ENCODE data around the gene JADE2.

The JADE2 gene

GRCh38 chr5:134530301-134531077 lies 5.0 kb downstream of the JADE2 start:
- no peak for DNase-seq

GRCh38 chr5:134533115-134533815 lies 7.8 kb downstream of the JADE2 start:
- DNase-seq: no peak

- no peak for DNase-seq
These were observed 8.7 kb downstream of the JADE2 start for GRCh38 chr5:134534058-134534725.

- DNase-seq: no peak
These were observed 9.2 kb downstream of the JADE2 start for GRCh38 chr5:134534726-134535110.

GRCh38 chr5:134536876-134537275 lies 11.4 kb downstream of the JADE2 start:
- no peak for DNase-seq

GRCh38 chr5:134537297-134537696 lies 11.8 kb downstream of the JADE2 start:
- DNase-seq: no peak

GRCh38 chr5:134538296-134538695 lies 12.8 kb downstream of the JADE2 start:
- DNase-seq: no peak

GRCh38 chr5:134539732-134540131 lies 14.3 kb downstream of the JADE2 start:
- DNase-seq: no peak

- DNase-seq: no peak
These were observed 15.6 kb downstream of the JADE2 start for GRCh38 chr5:134540747-134541733.

- DNase-seq: no peak
These were observed 16.4 kb downstream of the JADE2 start for GRCh38 chr5:134541736-134542376.

GRCh38 chr5:134543820-134544614 lies 18.5 kb downstream of the JADE2 start:
- DNase-seq: peak; percentile 59

- DNase-seq: no peak
These were observed 19.8 kb downstream of the JADE2 start for GRCh38 chr5:134545070-134545868.

GRCh38 chr5:134547066-134547465 lies 21.6 kb downstream of the JADE2 start:
- no peak for DNase-seq

GRCh38 chr5:134547579-134547978 lies 22.1 kb downstream of the JADE2 start:
- no peak for DNase-seq

GRCh38 chr5:134547999-134548658 lies 22.7 kb downstream of the JADE2 start:
- no peak for DNase-seq

GRCh38 chr5:134549714-134550113 lies 24.2 kb downstream of the JADE2 start:
- DNase-seq: no peak

GRCh38 chr5:134550271-134551214 lies 25.1 kb downstream of the JADE2 start:
- DNase-seq: no peak

- no peak for DNase-seq
These were observed 26.4 kb downstream of the JADE2 start for GRCh38 chr5:134551901-134552300.

- no peak for DNase-seq
These were observed 26.8 kb downstream of the JADE2 start for GRCh38 chr5:134552301-134552700.

Data from activated CD4-positive, alpha-beta T cell treated with anti-CD3 and anti-CD28 coated beads, Interleukin-2, Interleukin-6, amounts not matched to agents 100 ng/mL and 50 ng/mL, durations not matched to agents 16 hours and 8 hours (primary cell).